ENCODE data around the gene IGSF22.

Gene IGSF22

GRCh38 chr11:18730020-18730419, 4.0 kb upstream of the IGSF22 start:
- no peak overlapping the region for H3K4me3 ChIP-seq (ENCODE audit: low read depth, low read length)
- no peak for DNase-seq (ENCODE audit: low read depth)
- TF ChIP-seq, protein P1, sequence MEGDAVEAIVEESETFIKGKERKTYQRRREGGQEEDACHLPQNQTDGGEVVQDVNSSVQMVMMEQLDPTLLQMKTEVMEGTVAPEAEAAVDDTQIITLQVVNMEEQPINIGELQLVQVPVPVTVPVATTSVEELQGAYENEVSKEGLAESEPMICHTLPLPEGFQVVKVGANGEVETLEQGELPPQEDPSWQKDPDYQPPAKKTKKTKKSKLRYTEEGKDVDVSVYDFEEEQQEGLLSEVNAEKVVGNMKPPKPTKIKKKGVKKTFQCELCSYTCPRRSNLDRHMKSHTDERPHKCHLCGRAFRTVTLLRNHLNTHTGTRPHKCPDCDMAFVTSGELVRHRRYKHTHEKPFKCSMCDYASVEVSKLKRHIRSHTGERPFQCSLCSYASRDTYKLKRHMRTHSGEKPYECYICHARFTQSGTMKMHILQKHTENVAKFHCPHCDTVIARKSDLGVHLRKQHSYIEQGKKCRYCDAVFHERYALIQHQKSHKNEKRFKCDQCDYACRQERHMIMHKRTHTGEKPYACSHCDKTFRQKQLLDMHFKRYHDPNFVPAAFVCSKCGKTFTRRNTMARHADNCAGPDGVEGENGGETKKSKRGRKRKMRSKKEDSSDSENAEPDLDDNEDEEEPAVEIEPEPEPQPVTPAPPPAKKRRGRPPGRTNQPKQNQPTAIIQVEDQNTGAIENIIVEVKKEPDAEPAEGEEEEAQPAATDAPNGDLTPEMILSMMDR (IDR thresholded peaks at IDR 0.05; ENCODE audit: low read depth, low read length) = no peak
- no peak for TF ChIP-seq MYC (IDR thresholded peaks at IDR 0.05; ENCODE audit: low read depth, low read length)

- no peak for TF ChIP-seq POLR2A (IDR thresholded peaks at IDR 0.05; ENCODE audit: extremely low read depth, insufficient read length)
- TF ChIP-seq, protein P2, sequence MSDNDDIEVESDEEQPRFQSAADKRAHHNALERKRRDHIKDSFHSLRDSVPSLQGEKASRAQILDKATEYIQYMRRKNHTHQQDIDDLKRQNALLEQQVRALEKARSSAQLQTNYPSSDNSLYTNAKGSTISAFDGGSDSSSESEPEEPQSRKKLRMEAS (IDR thresholded peaks at IDR 0.05; ENCODE audit: low read depth, low read length) = no peak
- TF ChIP-seq, protein P1 (IDR thresholded peaks at IDR 0.05; ENCODE audit: low read depth, low read length) = no peak
- no peak for TF ChIP-seq MYC (IDR thresholded peaks at IDR 0.05; ENCODE audit: low read depth, low read length)
- no peak for DNase-seq (ENCODE audit: low read depth)
- no peak overlapping the region for H3K4me3 ChIP-seq (ENCODE audit: low read depth, low read length)
These were observed 3.4 kb upstream of the IGSF22 start for GRCh38 chr11:18729426-18729825.

- DNase-seq (ENCODE audit: low read depth) = no peak
- TF ChIP-seq, protein P1 (IDR thresholded peaks at IDR 0.05; ENCODE audit: low read depth, low read length) = no peak
- no peak for TF ChIP-seq POLR2A (IDR thresholded peaks at IDR 0.05; ENCODE audit: extremely low read depth, insufficient read length)
- TF ChIP-seq, protein P2 (IDR thresholded peaks at IDR 0.05; ENCODE audit: low read depth, low read length) = no peak
- TF ChIP-seq MYC (IDR thresholded peaks at IDR 0.05; ENCODE audit: low read depth, low read length) = no peak
- no peak overlapping the region for H3K4me3 ChIP-seq (ENCODE audit: low read depth, low read length)
These were observed 2.7 kb upstream of the IGSF22 start for GRCh38 chr11:18728658-18729057.

GRCh38 chr11:18727479-18728236, 1.7 kb upstream of the IGSF22 start:
- TF ChIP-seq, protein P1 (IDR thresholded peaks at IDR 0.05; ENCODE audit: low read depth, low read length) = peak; percentile 93
- TF ChIP-seq, protein P2 (IDR thresholded peaks at IDR 0.05; ENCODE audit: low read depth, low read length) = no peak
- H3K4me3 ChIP-seq (ENCODE audit: low read depth, low read length) = no peak overlapping the region
- peak; percentile 56 for DNase-seq (ENCODE audit: low read depth)

DNA sequence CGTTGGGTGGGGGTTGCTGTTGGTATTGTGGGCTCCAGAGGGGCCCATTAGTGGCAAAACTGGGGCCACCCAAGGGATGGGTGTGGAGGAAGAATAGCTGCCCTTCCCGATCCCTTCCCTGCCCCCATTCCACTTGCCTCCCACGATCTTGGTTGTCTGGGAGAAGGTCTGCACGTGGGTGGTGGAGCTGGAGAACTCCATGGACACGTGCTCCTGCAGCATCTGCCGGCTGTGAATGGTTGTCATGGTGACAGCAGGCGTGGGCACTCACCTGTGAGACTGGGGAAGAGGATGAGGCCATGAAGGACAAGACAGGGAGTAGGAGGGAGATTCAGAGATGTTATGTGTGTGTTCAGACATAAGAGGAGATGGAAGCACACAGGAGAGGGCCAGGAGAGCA, 2.0 kb downstream of the IGSF22 start:
- no peak for TF ChIP-seq POLR2A (IDR thresholded peaks at IDR 0.05; ENCODE audit: extremely low read depth, insufficient read length)
- TF ChIP-seq, protein P1 (IDR thresholded peaks at IDR 0.05; ENCODE audit: low read depth, low read length) = no peak
- TF ChIP-seq MYC (IDR thresholded peaks at IDR 0.05; ENCODE audit: low read depth, low read length) = no peak
- TF ChIP-seq, protein P2 (IDR thresholded peaks at IDR 0.05; ENCODE audit: low read depth, low read length) = no peak
- no peak overlapping the region for H3K4me3 ChIP-seq (ENCODE audit: low read depth, low read length)
- DNase-seq (ENCODE audit: low read depth) = no peak

DNA sequence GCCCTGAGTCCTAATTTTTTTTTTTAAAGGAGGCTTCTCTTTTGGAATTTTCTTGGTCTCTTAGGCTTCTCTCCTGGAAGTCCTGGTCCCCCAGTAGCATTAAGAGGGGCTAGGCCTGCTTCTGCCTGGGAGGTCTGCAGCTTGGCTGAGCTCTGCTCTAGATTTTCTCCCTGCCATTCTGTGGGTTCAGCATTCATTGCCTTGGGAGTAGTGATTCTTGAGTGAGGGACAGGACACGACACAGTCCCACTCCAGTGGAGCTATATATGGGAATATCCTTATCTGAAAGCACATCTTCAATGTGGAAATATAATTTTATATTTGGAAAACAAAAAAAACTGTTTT, 3.7 kb downstream of the IGSF22 start:
- no peak for DNase-seq (ENCODE audit: low read depth)
- no peak overlapping the region for H3K4me3 ChIP-seq (ENCODE audit: low read depth, low read length)
- TF ChIP-seq POLR2A (IDR thresholded peaks at IDR 0.05; ENCODE audit: extremely low read depth, insufficient read length) (no peak), MYC (IDR thresholded peaks at IDR 0.05; ENCODE audit: low read depth, low read length) (no peak)
- TF ChIP-seq, protein P1 (IDR thresholded peaks at IDR 0.05; ENCODE audit: low read depth, low read length) = no peak
- TF ChIP-seq, protein P2 (IDR thresholded peaks at IDR 0.05; ENCODE audit: low read depth, low read length) = no peak
